Caco-2 (cell line): ENCODE data around the gene BCL6B. TPM values are rescaled to one million over a fixed set of nuclear protein-coding genes. Genes with fewer than 3 reads are reported as not detected.

Source experiments
- BruUV-seq: library from RNA; stranded (reverse); fragments of 400-500 nt; replicated peaks from 2 replicates; lab custom pipeline; 2021; lab: Mats Ljungman, UMichigan
- CTCF ChIA-PET: fragments of 300-600 bp; sonication (Branson Sonifier 250); formaldehyde crosslinking; loops from one replicate; lab custom pipeline; 2022; ENCODE audit warnings: antibody characterized with exemption; lab: Charles Lee
- POLR2A ChIA-PET: fragments of 300-600 bp; sonication (Branson Sonifier 250); formaldehyde crosslinking; loops from one replicate; lab custom pipeline; 2022; ENCODE audit warnings: antibody characterized with exemption; lab: Charles Lee
- DNase-seq, 2 experiments: peaks; one replicate each; pipeline versions ENCODE4 v3.0.0 to v3.0.0-alpha.2; 2020 to 2022
- H3K27me3 ChIP-seq: replicated peaks from 2 replicates; pipeline ENCODE4 v1.6.0; 2011; ENCODE audit warnings: low read length; ENCODE audit not compliant: control insufficient read depth, insufficient read depth
- H3K36me3 ChIP-seq: 2 replicates; pipeline ENCODE4 v1.5.1; 2011; ENCODE audit warnings: low read length; ENCODE audit not compliant: control insufficient read depth, insufficient read depth
- H3K4me1 ChIP-seq: fragments of 250-450 bp; sonication (Bioruptor Pico); 2 replicates; pipeline ENCODE4 v1.5.1; 2020; ENCODE audit warnings: mild to moderate bottlenecking
- H3K4me3 ChIP-seq: 2 replicates; pipeline ENCODE4 v1.5.1; 2011; ENCODE audit warnings: low read depth, mild to moderate bottlenecking, control low read depth, low read length
- H3K9me3 ChIP-seq: fragments of 250-450 bp; sonication (Bioruptor Pico); 2 replicates; pipeline ENCODE4 v1.5.1; 2020; ENCODE audit warnings: mild to moderate bottlenecking, moderate library complexity
- H3K27ac Mint-ChIP-seq: one replicate; pipeline ENCODE4 v1.8.0; 2022; ENCODE audit warnings: mixed read lengths; ENCODE audit not compliant: unreplicated experiment
- H3K27me3 Mint-ChIP-seq: one replicate; pipeline ENCODE4 v1.8.0; 2022; ENCODE audit warnings: mixed read lengths; ENCODE audit not compliant: insufficient read depth, unreplicated experiment
- H3K36me3 Mint-ChIP-seq: one replicate; pipeline ENCODE4 v1.8.0; 2022; ENCODE audit warnings: mild to moderate bottlenecking, mixed read lengths; ENCODE audit not compliant: insufficient read depth, unreplicated experiment
- H3K4me1 Mint-ChIP-seq: one replicate; pipeline ENCODE4 v1.8.0; 2022; ENCODE audit warnings: low read depth, mixed read lengths; ENCODE audit not compliant: unreplicated experiment
- H3K4me3 Mint-ChIP-seq: one replicate; pipeline ENCODE4 v1.8.0; 2022; ENCODE audit warnings: mild to moderate bottlenecking, moderate library complexity, mixed read lengths; ENCODE audit not compliant: unreplicated experiment
- H3K9me3 Mint-ChIP-seq: one replicate; pipeline ENCODE4 v1.8.0; 2022; ENCODE audit warnings: mixed read lengths; ENCODE audit not compliant: unreplicated experiment
- intact Hi-C: fragments of 100-400 bp; cut with micrococcal nuclease; formaldehyde crosslinking; loops from one replicate; pipeline ENCODE4 v1.10.0; 2022; ENCODE audit not compliant: unreplicated experiment
- total RNA-seq: library from RNA; stranded (reverse); gene quantifications from 2 replicates; pipeline ENCODE4 v1.2.3, GENCODE V29; 2022
- TF ChIP-seq, protein P1 (sequence below), 2 experiments: fragments of 200-600 bp in 1 of 2; IDR thresholded peaks; 1 replicate in 1 of 2; 2 replicates in 1 of 2; pipeline versions ENCODE4 v1.5.1 to v1.8.0; 2011 to 2022; ENCODE audit warnings: antibody characterized with exemption in 1 of 2, control low read depth in 1 of 2, inconsistent platforms in 1 of 2, low read depth in 1 of 2, low read length in 1 of 2, mild to moderate bottlenecking in 1 of 2, moderate library complexity in 1 of 2; ENCODE audit not compliant: insufficient read depth in 1 of 2, severe bottlenecking in 1 of 2, unreplicated experiment in 1 of 2

BCL6B gene
- total RNA-seq, 1 experiment from 2014 or later, result not detected

DNA sequence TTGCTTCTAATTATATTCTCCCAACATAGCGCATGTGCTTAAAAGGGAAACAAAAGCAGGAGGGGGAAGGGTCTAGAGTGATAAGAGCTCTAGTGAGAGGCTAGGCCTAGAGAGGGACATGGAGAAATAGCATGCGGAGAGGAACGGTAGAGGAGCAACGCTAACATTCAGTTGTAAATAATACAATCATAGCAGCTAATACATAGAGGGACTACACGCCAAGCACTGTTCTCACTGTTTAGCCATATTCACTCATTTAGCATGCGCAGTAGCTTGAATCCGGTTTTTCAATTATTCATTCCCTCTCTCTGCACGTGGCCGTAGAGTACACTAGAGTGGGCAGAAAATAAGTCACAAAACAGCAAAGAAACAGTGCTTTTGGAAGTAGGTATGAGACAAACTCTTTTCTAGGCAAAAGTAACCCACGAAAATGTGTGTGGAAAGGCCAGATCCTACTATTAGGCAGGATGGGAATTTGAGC, 28.7 kb upstream of the BCL6B start:
- H3K27ac Mint-ChIP-seq, result no peak overlapping the region
- H3K9me3 Mint-ChIP-seq, result no peaks in the 10 kb centered on the region
- ChIA-PET POLR2A (no interaction called here), CTCF (no interaction called here)
- peaks cover 6% of the 10 kb centered on the region for H3K36me3 Mint-ChIP-seq
- no peaks in the 10 kb centered on the region for H3K4me1 ChIP-seq
- intact Hi-C loops, result no loop called here
- BruUV-seq, result no TSS peak
- H3K4me3 ChIP-seq, result no peak overlapping the region
- no peaks in the 10 kb centered on the region for H3K9me3 ChIP-seq
- no peak for DNase-seq
- no peaks in the 10 kb centered on the region for H3K27me3 ChIP-seq
- no peaks in the 10 kb centered on the region for H3K27me3 Mint-ChIP-seq
- no peaks in the 10 kb centered on the region for H3K4me1 Mint-ChIP-seq
- TF ChIP-seq, protein P1, sequence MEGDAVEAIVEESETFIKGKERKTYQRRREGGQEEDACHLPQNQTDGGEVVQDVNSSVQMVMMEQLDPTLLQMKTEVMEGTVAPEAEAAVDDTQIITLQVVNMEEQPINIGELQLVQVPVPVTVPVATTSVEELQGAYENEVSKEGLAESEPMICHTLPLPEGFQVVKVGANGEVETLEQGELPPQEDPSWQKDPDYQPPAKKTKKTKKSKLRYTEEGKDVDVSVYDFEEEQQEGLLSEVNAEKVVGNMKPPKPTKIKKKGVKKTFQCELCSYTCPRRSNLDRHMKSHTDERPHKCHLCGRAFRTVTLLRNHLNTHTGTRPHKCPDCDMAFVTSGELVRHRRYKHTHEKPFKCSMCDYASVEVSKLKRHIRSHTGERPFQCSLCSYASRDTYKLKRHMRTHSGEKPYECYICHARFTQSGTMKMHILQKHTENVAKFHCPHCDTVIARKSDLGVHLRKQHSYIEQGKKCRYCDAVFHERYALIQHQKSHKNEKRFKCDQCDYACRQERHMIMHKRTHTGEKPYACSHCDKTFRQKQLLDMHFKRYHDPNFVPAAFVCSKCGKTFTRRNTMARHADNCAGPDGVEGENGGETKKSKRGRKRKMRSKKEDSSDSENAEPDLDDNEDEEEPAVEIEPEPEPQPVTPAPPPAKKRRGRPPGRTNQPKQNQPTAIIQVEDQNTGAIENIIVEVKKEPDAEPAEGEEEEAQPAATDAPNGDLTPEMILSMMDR (IDR thresholded peaks at IDR 0.05; ENCODE audit: insufficient read depth in 1 of 2, low read depth in 1 of 2, low read length in 1 of 2, severe bottlenecking in 1 of 2, unreplicated experiment in 1 of 2), result no peak
- H3K36me3 ChIP-seq, result no peaks in the 10 kb centered on the region
- H3K4me3 Mint-ChIP-seq, result no peak overlapping the region

DNA sequence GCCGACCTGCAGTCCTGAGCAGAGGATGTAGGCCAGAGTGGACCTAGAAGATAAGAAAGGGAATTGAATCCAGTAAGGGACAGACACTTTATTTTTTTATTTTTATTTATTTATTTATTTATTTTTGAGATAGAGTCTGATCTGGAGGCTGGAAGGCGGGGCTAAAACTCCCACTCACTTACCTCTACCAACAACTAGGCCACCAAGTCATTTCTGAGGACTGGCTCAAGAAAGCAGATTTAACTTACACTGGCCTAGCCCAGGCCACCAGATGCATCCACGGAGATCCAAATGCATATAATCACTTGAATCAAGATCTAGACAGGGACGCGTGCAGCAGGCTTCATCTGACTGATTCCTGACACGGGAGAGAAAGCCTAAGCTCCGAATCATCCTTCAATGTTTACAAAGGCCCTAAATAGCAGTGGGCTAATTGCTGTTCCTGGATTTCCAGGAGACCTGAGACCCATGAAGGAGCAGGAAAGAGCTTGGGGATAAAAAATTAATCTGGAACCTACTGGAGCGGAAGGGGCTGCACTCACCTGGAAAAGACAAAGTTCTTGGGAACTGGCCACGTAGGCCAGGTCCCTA, 28.1 kb upstream of the BCL6B start:
- no peak overlapping the region for H3K4me3 ChIP-seq
- TF ChIP-seq, protein P1 (IDR thresholded peaks at IDR 0.05; ENCODE audit: insufficient read depth in 1 of 2, low read depth in 1 of 2, low read length in 1 of 2, severe bottlenecking in 1 of 2, unreplicated experiment in 1 of 2), result no peak
- Mint-ChIP-seq H3K4me3 (no peak overlapping the region), H3K4me1 (no peaks in the 10 kb centered on the region), H3K27me3 (no peaks in the 10 kb centered on the region), H3K36me3 (peaks cover 6% of the 10 kb centered on the region), H3K27ac (no peak overlapping the region), H3K9me3 (no peaks in the 10 kb centered on the region)
- H3K27me3 ChIP-seq, result no peaks in the 10 kb centered on the region
- CTCF ChIA-PET, result no interaction called here
- BruUV-seq, result no TSS peak
- intact Hi-C loops, result no loop called here
- no peak for DNase-seq
- H3K9me3 ChIP-seq, result no peaks in the 10 kb centered on the region
- POLR2A ChIA-PET, result interaction anchor here (0.6 kb wide), 1 partner anchor 8 kb away, joined by 4 read pairs; no protein-coding TSS in a partner anchor
- no peaks in the 10 kb centered on the region for H3K36me3 ChIP-seq
- no peaks in the 10 kb centered on the region for H3K4me1 ChIP-seq

DNA sequence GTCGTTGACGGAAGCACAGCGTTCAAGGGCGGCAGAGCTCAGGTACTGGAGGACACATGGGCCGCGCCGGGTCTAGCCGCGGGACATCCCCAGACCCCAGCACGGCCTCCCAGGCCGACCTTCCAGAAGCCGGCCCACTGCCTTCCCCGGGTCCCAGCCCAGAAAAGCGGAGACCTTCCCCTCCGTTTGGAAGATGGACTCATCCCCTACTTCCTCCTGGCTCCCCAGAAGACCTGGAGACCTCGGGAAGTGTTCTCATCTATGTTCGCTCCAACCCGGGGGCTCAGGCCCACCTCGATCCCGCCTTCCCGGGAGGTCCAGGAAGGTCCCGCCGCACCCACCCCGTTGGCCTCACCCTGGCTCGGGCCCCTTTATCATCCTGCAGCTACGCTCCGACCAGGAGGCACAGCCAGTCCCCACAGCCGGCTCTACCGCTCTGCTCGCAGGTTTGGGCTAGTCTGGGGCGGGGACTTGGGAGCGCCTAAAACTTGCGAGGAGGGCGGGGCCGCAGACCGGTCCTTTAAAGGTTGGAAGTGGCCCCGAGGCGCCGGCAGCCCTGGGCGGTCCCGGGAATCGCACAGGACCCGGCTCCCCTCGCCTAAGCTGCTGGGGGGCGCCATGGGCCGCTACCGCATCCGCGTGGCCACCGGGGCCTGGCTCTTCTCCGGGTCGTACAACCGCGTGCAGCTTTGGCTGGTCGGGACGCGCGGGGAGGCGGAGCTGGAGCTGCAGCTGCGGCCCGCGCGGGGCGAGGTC, 27.2 kb upstream of the BCL6B start, which contains the start of gene ALOX12:
Gene ALOX12 (plus strand): TSS at position 550 of the 756 bp plus-strand sequence. CDS start 69 bp downstream, at position 619.
- H3K9me3 Mint-ChIP-seq, result no peaks in the 10 kb centered on the region
- no peaks in the 10 kb centered on the region for H3K4me1 ChIP-seq
- intact Hi-C loops, result no loop called here
- H3K36me3 Mint-ChIP-seq, result peaks cover 6% of the 10 kb centered on the region
- POLR2A ChIA-PET, result interaction anchor here (0.6 kb wide), 1 partner anchor 9 kb away, joined by 4 read pairs; no protein-coding TSS in a partner anchor
- no peak for DNase-seq
- TF ChIP-seq, protein P1 (IDR thresholded peaks at IDR 0.05; ENCODE audit: insufficient read depth in 1 of 2, low read depth in 1 of 2, low read length in 1 of 2, severe bottlenecking in 1 of 2, unreplicated experiment in 1 of 2), result no peak
- no peak within 1 kb of the TSS for H3K4me3 ChIP-seq
- no peaks in the 10 kb centered on the region for H3K4me1 Mint-ChIP-seq
- no peaks in the 10 kb centered on the region for H3K27me3 ChIP-seq
- CTCF ChIA-PET, result interaction anchor here (1.1 kb wide), 1 partner anchor 9 kb away, joined by 3 read pairs; no protein-coding TSS in a partner anchor
- H3K36me3 ChIP-seq, result no peaks in the 10 kb centered on the region
- no peaks in the 10 kb centered on the region for H3K9me3 ChIP-seq
- no peaks in the 10 kb centered on the region for H3K27me3 Mint-ChIP-seq
- BruUV-seq, result no TSS peak
- H3K27ac Mint-ChIP-seq, result no peak within 1 kb of the TSS
- no peak within 1 kb of the TSS for H3K4me3 Mint-ChIP-seq
